Gastroesophageal sphincter (tissue), 4 donors: ENCODE data around the gene GOLM1. TPM values are rescaled to one million over a fixed set of nuclear protein-coding genes. Genes with fewer than 3 reads are reported as not detected.

ENCODE experiments used
- ATAC-seq: fragments of 150-250 bp; one replicate; pipeline ENCODE4 v1.9.1; 2016; ENCODE audit warnings: mild to moderate bottlenecking, moderate library complexity
- H3K27ac ChIP-seq, 4 donors: fragments of 200-600 bp; sonication (generic) in 3 of 4; 1 replicate in 3 of 4; 2 replicates in 1 of 4; pipeline ENCODE4 v1.5.1; 2016 to 2019
- H3K27me3 ChIP-seq: fragments of 200-600 bp; sonication (generic); one replicate; pipeline ENCODE4 v1.5.1; 2019
- H3K36me3 ChIP-seq, 2 donors: fragments of 200-600 bp; sonication (generic); one replicate each; pipeline ENCODE4 v1.5.1; 2019; ENCODE audit warnings: control low read depth in 1 of 2
- H3K4me1 ChIP-seq, 3 donors: fragments of 200-600 bp; sonication (generic); 1 replicate in 2 of 3; 2 replicates in 1 of 3; pipeline ENCODE4 v1.5.1; 2016 to 2019; ENCODE audit warnings: control low read depth in 2 of 3
- H3K4me3 ChIP-seq, 2 donors: fragments of 200-600 bp; sonication (generic); one replicate each; pipeline ENCODE4 v1.5.1; 2019; ENCODE audit warnings: mild to moderate bottlenecking in 1 of 2, moderate library complexity in 1 of 2
- H3K9me3 ChIP-seq, 3 donors: fragments of 200-600 bp; sonication (generic); one replicate each; pipeline ENCODE4 v1.5.1; 2017 to 2019; ENCODE audit warnings: control low read depth in 2 of 3
- EP300 ChIP-seq: sonication (generic); formaldehyde crosslinking; IDR thresholded peaks from one replicate; pipeline ENCODE4 v1.6.1; 2017; ENCODE audit warnings: antibody characterized with exemption, mild to moderate bottlenecking
- POLR2A ChIP-seq, 2 donors: fragments of 450-650 bp; IDR thresholded peaks; one replicate each; pipeline ENCODE4 v1.6.1; 2017; ENCODE audit warnings: antibody characterized with exemption in 2 of 2, mild to moderate bottlenecking in 2 of 2, moderate library complexity in 1 of 2
- POLR2AphosphoS5 ChIP-seq: sonication (generic); formaldehyde crosslinking; IDR thresholded peaks from one replicate; pipeline ENCODE4 v1.6.1; 2017; ENCODE audit warnings: antibody characterized with exemption
- WGBS, 2 donors: methylation state at CpG; one replicate each; pipeline ENCODE4 v1.1.5; 2018; ENCODE audit warnings: low coverage in 1 of 2; 5-methylcytosine and 5-hydroxymethylcytosine counted together
- total RNA-seq, 4 donors: library from RNA; depleted of rRNA; stranded (reverse); fragments of >200 nt; gene quantifications; one replicate each; pipeline ENCODE4 v1.1.0, GENCODE V29; 2016
- TF ChIP-seq, protein P1 (sequence below), 4 experiments: fragments of 200-600 bp in 2 of 4; fragments of 450-650 bp in 2 of 4; sonication (generic) in 1 of 4; IDR thresholded peaks; one replicate each; pipeline ENCODE4 v1.5.1; 2017 to 2019; ENCODE audit warnings: antibody characterized with exemption in 4 of 4, mild to moderate bottlenecking in 2 of 4, moderate library complexity in 2 of 4

The GOLM1 gene
- total RNA-seq, 4 donors from 2014 or later = 4.8 to 22.2 (median 8.0) TPM

DNA sequence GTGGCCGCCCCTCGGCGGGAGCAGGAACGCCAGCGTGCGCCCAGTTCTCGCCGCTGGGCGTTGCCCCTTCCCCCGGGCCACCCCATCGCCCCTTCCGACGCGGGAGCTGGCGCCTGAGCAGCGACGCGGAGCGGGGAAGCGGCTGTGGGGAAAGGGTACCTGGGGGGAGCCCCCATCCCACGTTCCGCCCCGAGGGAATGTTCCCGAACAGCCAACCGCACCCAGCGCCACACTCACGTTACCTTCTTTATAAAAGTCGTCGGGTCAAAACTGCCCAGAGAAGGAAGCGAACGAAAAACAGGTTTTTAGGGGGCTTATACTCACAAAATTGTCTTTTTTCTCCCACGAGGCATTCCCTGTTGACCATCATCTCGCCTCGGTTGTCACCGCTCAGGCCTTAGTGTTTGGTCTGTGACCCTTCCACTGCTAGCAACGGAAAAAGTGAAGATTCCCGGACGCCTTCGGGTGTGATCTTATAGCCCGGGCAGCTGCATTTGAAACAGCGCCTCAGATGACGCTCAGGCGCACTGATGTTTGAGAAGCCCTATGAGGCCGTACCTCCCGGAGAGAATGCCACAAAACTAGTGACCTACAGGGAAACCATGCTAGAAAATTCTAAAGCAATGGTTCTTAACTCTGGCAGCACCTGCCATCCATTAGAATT lies 475 bp upstream of the GOLM1 start:
- peaks cover 0 to 22% (median 0%) of the 10 kb centered on the region in 3 donors for H3K4me1 ChIP-seq
- no peaks in the 10 kb centered on the region for H3K9me3 ChIP-seq
- peak overlapping the region; percentile 36 to 77 for H3K4me3 ChIP-seq
- no peaks in the 10 kb centered on the region for H3K27me3 ChIP-seq
- H3K27ac ChIP-seq = peak overlapping the region in 3 of 4 donors; percentile 76 to 86 (median 81)
- 0% methylated on average over 9 to 14 of the region's 45 CpGs for WGBS, 2 donors
- no peaks in the 10 kb centered on the region for H3K36me3 ChIP-seq
- ATAC-seq = peak; percentile 42
- TF ChIP-seq POLR2A (IDR thresholded peaks at IDR 0.05) = no peak
- no peak for TF ChIP-seq EP300
- TF ChIP-seq, protein P1, sequence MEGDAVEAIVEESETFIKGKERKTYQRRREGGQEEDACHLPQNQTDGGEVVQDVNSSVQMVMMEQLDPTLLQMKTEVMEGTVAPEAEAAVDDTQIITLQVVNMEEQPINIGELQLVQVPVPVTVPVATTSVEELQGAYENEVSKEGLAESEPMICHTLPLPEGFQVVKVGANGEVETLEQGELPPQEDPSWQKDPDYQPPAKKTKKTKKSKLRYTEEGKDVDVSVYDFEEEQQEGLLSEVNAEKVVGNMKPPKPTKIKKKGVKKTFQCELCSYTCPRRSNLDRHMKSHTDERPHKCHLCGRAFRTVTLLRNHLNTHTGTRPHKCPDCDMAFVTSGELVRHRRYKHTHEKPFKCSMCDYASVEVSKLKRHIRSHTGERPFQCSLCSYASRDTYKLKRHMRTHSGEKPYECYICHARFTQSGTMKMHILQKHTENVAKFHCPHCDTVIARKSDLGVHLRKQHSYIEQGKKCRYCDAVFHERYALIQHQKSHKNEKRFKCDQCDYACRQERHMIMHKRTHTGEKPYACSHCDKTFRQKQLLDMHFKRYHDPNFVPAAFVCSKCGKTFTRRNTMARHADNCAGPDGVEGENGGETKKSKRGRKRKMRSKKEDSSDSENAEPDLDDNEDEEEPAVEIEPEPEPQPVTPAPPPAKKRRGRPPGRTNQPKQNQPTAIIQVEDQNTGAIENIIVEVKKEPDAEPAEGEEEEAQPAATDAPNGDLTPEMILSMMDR (IDR thresholded peaks at IDR 0.05) = no peak
- no peak for TF ChIP-seq POLR2AphosphoS5

GRCh38 chr9:86097510-86098224 lies 1.7 kb downstream of the GOLM1 start:
- 91 to 96% methylated on average over 6 of the region's 10 CpGs for WGBS, 2 donors

GRCh38 chr9:86096386-86096785 lies 3.0 kb downstream of the GOLM1 start:
- Histone ChIP-seq H3K4me3 (no peak overlapping the region), H3K4me1 (peaks cover 0 to 22% (median 0%) of the 10 kb centered on the region in 3 donors), H3K27me3 (no peaks in the 10 kb centered on the region), H3K27ac (no peak overlapping the region), H3K36me3 (no peaks in the 10 kb centered on the region), H3K9me3 (no peaks in the 10 kb centered on the region)
- TF ChIP-seq, protein P1 (IDR thresholded peaks at IDR 0.05) = no peak
- TF ChIP-seq POLR2A (IDR thresholded peaks at IDR 0.05) (no peak), POLR2AphosphoS5 (no peak), EP300 (no peak)
- ATAC-seq = no peak
- 80 to 88% methylated on average over 1 to 2 of the region's 2 CpGs for WGBS, 2 donors

More at GRCh38 chr9:86097510-86098224, 1.7 kb downstream of the GOLM1 start:
- no peaks in the 10 kb centered on the region for H3K27me3 ChIP-seq
- TF ChIP-seq EP300 = no peak
- TF ChIP-seq, protein P1 (IDR thresholded peaks at IDR 0.05) = no peak
- no peaks in the 10 kb centered on the region for H3K9me3 ChIP-seq
- H3K4me1 ChIP-seq = peaks cover 0 to 22% (median 0%) of the 10 kb centered on the region in 3 donors
- ATAC-seq = no peak
- H3K27ac ChIP-seq = no peak overlapping the region
- no peaks in the 10 kb centered on the region for H3K36me3 ChIP-seq
- H3K4me3 ChIP-seq = no peak overlapping the region

GRCh38 chr9:86093788-86094555 lies 5.4 kb downstream of the GOLM1 start:
- TF ChIP-seq POLR2AphosphoS5 (no peak), POLR2A (IDR thresholded peaks at IDR 0.05) (no peak)
- 69 to 87% methylated on average over 6 to 7 of the region's 8 CpGs for WGBS, 2 donors
- ATAC-seq = no peak
- no peak overlapping the region for H3K27ac ChIP-seq
- no peaks in the 10 kb centered on the region for H3K27me3 ChIP-seq
- no peak overlapping the region for H3K4me3 ChIP-seq
- H3K9me3 ChIP-seq = no peaks in the 10 kb centered on the region
- H3K36me3 ChIP-seq = no peaks in the 10 kb centered on the region
- peaks cover 0 to 13% (median 0%) of the 10 kb centered on the region in 3 donors for H3K4me1 ChIP-seq

DNA sequence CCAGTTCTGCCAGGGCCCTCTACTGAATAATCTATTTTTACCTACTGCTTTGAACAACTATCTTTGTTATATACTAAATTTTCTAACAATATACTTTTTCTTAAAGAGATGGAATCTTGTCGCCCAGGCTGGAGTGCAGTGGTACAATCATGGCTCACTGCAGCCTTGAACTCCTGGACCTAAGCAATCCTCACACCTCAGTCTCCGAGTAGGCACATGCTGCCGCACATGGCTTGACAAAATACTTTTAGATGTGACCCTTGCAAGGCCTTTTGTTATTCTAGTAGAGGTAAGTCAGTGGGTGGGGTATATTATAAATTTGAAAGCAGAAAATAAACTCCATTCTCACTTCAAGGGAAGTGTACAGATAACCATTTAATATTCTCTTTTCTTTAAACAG lies 7.9 kb downstream of the GOLM1 start:
- WGBS, 2 donors = 88 to 91% methylated on average over 3 of the region's 3 CpGs
- H3K36me3 ChIP-seq = no peaks in the 10 kb centered on the region
- TF ChIP-seq POLR2AphosphoS5 (no peak), POLR2A (IDR thresholded peaks at IDR 0.05) (no peak), EP300 (no peak)
- TF ChIP-seq, protein P1 (IDR thresholded peaks at IDR 0.05) = no peak

More for the DNA sequence above, 7.9 kb downstream of the GOLM1 start:
- no peaks in the 10 kb centered on the region for H3K4me1 ChIP-seq
- ATAC-seq = no peak
- no peaks in the 10 kb centered on the region for H3K27me3 ChIP-seq
- no peaks in the 10 kb centered on the region for H3K9me3 ChIP-seq
- no peak overlapping the region for H3K27ac ChIP-seq
- H3K4me3 ChIP-seq = no peak overlapping the region
